ENCODE measurements around the gene XRRA1.
A peak's percentile ranks its signal among the peaks of the same experiment; 100 is the strongest.

XRRA1 gene

DNA sequence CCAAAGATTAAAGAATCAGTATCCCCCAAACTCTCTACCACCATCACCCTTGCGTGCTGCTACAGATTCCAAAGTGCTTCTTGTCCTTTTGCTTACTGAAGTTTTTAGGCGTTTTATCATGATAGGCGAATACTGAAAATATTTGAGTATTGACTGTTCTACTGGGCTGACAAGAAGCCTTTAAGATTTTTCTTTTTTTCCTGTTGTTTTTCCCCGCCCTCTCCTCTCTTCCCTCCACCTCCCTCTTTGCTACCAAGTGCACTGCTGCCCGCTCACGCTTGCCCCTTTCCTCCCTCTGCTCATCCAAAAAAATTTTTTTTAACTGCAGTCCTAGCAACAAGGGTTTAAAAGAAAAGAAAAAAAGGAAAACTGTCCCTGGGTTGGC lies 854 bp upstream of the XRRA1 start:
- peak; percentile 6 for DNase-seq

DNA sequence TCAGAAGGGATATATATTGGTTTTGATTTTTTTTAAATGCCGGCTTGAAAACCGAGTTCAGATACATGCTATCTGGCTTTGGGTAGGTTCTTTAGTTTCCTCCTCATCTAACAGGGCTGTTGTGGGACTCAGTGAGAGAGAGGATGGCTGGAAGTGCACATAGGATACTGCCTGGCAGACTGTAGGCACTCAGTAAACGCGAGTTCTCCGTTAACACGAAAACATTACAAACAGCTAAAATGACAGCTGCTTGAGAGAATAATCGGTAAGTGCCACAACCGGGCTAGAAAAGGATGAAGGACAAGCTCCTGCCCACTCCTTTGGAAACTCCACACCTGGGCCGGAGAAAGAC lies 369 bp downstream of the XRRA1 start:
- DNase-seq = peak; percentile 16

DNA sequence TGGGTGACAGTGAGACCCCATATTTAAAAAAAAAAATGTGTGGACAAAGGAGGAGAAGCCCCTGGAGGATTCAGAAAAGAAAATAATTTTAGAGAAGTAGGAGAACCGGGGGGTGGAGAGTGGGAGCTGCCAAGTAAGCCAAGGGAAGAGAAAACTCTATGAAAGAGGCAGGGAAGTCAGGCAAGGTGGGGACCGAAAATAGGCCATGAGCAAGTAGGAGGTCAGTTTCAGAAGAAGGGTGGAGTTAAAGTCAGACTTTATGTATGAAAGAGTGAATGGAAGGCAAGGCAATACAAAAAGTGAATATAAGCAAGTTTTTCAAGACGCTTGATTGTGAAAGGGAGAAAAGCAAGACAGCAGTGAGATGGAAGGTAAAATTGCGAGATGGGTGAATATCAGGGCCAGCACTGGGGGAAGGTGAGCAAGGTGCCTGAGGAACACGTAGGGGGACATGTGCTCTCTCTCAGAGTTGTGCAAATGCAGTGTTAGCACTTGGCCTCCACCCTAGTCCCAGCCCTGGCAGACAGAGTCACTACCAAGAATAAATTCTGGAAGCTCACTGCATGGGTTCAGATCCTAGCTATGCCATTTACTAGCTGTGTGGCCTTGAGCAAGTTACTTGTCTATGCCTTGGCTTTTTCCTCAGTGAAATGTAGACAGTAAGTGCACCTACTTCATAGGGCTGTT lies 6.7 kb downstream of the XRRA1 start:
- DNase-seq = no peak

DNA sequence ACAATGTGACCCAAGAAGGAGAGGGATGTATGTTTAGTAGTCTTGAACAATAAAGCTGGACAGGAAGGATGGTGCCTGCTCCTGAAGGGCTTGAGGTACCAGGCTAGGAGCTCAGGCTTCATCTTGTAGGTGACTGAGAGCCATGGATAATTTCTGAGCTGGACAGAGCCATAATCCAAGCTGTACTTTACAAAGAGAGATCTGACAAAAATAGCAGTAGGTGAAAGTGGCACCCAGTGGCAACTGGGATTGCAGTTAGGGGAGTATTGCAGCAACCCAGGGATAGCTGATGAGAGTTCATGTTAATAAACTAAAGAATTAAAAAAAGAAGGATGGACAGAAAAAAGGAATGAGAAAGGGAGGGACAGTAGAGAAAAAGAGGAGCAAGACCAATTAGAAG lies 7.4 kb downstream of the XRRA1 start:
- no peak for DNase-seq

GRCh38 chr11:74937696-74938475 lies 11.0 kb downstream of the XRRA1 start:
- no peak for DNase-seq

- no peak for DNase-seq
Measured at GRCh38 chr11:74936976-74937375, 11.9 kb downstream of the XRRA1 start.

- DNase-seq = no peak
Measured at GRCh38 chr11:74936087-74936486, 12.8 kb downstream of the XRRA1 start.

DNA sequence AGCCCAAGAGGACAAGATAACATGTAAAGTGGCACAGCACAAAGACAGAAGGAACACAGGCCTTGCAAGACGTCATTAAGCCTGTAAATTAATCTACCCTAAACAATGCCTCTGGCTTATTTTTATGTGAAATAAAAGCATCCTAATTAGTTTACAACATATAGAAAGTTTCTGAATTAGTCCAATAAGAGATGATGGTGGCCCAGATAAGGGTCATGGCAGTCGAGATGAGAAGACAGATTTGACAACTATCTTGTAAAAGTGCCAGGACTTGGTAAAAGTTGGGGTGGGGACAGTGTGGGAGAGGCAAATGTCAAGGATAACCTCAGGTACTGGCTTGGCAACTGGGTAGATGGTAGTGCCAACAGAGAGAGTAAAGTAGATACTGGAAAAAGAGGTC lies 13.6 kb downstream of the XRRA1 start:
- no peak for DNase-seq

DNA sequence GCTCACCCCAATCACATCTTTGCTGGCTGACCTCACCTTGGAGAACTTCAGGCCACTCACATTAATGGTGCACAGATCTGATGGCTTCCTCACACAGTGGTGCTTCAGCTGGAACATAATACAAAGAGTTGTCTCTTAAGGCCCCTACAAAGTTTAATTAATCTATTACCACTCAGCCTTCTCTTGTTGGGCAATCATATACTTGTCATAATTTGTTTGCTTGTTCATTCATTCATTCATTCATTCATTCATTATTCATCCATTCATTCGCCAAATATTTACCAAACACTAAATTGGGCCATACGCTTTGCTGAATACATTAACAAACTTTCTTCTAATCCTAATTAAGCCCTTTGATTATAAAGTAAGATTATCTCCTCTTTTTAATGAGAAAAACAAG lies 15.1 kb downstream of the XRRA1 start:
- no peak for DNase-seq

DNA sequence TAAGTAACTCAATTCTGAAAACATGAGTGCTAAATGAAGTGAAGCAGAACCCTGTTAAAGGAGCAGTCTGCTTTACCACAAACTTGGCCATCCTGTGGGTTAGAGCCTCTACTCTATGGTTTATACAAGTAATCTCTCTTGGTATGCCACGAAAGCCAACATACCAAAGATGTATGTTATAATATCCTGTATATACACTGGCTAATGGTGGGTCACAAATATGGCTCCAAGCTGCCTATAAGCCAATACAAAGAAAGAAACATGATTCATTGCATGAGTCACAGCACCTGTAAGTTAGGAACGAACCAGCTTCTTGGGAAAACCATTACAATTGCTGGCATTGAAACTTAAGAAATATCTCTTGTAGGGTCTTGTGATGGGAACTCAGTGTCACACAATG lies 16.1 kb downstream of the XRRA1 start:
- peak; percentile 50 for DNase-seq

DNA sequence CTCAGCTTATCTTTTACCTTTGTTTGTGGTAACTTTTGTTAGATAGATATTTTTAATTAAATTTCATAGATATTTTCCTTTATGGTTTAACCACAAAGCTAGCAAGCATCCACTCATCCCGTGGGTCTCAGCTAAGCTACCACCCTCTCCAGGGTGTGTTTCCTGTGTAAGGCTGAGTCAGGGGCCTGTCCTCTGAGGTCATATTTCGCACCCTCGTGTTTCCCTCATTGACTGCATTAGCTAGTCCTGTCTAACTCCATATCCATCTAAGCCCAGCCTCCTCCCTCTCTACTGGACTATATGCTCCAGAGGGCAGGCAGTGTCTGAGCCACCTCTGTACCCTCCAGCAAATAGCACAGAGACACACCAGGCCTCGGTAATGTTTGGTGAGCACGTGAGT lies 16.7 kb downstream of the XRRA1 start:
- DNase-seq = peak; percentile 48

DNA sequence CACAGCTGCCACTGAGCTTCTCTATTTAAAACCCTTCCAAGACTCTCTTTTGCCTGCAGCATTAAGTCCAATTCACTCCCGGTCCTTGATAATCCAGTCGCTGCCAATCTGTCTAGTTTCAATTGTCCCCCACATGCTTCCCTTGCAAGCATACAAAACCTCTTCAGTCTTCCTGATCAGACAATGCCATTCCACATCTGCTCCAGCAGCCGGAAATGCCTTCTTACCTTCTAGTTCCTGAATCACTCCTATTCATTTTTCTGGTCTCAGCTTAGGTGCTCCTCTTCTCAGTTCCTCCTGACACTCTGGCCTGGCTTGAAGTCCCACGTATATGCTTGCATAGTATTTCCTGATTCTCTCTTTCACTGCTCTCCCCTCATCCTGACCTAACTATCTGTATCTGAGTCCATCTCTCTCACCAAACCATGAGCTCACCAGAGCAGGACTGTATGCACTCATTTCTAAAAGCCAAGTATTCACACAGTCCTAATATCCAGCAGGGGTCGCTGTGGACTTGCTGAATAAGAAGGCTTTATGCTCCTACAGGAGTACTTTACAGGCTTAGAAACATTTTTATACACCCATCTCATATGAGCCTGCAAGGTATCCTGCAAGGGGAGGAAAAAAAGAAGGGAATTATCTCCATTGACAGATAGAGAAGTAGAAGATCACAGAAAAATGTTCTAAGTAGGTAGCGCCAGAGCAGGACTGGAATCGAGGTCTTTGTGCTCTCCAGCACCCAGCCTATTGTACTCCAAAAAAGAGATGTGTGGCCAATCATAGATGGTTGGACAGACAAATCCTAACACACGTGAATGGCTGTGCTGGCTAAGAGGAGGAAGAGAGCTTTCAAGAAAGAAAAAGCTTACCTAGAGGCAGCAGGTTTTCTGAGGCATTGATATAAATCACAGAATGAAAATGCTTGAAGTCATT lies 19.2 kb downstream of the XRRA1 start:
- peak; percentile 83 for DNase-seq

- DNase-seq = no peak
Measured at GRCh38 chr11:74927496-74927895, 21.4 kb downstream of the XRRA1 start.

DNA sequence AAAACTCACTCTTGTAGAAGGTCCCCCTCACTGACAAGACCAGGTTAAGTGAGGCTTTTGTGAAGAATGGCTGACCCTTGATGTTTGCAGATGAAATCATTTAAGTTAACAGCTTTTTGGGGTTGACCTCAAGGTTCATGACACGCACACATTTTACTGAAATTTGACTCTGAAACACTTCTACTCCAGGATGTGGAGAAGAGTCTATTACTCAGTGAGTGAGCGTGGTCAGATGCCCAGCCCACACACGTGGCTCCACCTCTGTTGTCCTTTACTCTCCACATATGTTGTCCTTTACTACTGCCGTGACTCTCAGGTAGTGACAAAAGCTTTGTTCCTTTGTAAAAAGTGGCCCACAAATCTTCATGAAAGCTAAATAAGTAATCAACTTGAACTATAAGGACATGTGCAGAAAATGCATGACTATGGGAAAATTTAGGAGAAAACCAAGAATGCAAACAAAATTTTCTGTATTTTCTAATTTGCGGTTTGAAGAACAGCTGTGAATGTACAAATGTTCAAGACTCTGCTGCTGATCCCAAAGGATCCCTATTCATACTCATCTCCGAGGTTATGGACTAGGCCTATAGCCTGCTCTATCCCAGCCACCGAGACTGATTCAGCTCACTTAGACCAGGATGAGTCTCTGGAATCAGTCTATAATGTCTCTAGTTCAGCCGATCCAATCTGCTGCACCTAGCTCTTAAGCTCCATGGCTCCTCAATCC lies 22.4 kb downstream of the XRRA1 start:
- DNase-seq = peak; percentile 67

GRCh38 chr11:74925281-74925680 lies 23.6 kb downstream of the XRRA1 start:
- DNase-seq = no peak

DNA sequence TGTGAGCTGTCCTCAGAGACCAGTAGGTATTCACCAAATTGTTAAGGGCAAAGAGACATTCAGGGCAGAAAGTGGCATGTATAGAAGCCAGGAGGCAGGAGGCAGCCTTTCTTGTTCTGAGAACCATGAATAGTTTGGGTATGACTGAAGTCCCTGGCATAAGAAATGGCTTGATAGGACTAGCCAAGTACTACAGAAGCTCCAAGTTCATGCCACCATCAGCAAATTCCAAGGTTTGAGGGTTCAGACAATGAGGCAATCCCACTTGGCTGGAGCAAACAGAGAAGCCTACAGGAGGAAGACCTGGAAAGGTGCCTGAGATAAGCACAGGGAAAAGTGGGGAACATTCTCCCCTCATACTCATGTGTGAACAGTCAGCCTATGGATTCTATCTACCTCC lies 25.8 kb downstream of the XRRA1 start:
- no peak for DNase-seq

- no peak for DNase-seq
Measured at GRCh38 chr11:74909812-74910211, 39.1 kb downstream of the XRRA1 start.

DNA sequence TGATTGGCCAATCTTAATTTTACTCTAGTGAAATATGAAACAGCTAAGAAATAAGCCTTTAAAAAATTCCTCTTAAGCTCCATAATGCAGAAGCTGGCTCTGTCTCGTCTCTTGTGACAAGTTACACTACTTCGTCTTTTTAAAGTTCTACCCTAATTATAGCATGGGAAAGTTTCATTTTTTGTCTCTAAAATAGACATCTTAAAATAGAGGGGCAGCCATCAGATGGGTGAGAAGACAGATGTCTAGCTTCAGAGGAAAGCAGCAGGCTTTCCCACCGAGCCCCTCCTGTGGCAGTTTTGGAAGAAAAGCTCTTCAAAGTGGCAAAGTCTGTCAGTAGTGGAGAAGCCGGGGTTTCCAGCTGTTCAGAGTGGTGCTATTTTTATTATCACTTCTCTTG lies 39.5 kb downstream of the XRRA1 start:
- no peak for DNase-seq

DNA sequence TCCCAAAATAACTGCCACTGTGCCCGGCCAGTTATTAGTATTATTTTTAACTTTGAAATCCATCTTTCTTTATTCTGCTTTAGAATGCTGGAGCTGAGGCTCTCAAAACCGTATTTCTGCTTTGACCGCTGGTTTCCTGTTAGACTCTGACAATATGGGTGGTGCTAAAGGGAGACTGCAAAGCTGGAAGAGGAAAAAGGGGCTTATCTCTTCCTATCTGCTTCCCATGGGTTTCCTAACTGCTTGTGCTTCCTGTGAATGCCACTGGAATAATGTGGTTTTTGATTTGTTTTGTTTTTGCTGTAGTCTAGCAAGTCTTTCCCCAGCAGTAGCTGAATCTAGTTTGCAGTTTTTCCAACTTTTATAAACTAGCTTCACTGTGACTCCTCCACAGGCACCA lies 43.6 kb downstream of the XRRA1 start:
- DNase-seq = no peak

DNA sequence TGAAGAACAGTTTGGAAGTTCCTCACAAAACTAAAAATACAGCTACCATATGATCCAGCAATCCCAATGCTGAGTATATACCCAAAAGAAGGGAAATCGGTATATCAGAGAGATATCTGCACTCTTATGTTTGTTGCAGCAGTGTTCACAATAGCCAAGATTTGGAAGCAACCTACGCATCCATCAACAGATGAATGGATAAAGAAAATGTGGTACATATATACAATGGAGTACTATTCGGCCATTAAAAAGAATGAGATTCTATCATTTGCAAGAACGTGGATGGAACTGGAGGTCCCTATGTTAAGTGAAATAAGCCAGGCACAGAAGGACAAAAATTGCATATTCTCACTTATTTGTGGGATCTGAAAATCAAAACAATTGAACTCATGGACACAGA lies 46.5 kb downstream of the XRRA1 start:
- DNase-seq = no peak

DNA sequence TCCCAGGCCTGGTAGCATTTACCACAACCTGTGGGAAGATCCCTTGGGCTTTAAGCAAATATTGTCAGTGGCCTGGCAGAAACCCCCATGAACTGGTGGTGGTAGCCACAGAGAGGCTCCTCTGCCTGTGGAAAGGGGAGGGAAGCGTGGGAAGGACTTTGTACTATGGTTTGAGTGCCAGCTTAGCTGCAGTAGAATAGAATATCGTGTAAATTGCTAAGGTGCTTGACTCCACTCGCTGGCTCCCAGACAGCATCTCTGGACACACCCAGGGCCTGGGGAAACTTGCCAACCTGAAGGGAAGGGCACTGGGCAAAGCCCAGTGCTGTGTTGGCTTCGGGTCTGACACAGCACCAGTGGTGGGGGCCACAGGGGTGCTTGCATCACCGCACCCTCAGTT lies 52.6 kb downstream of the XRRA1 start:
- DNase-seq = no peak

- no peak for DNase-seq
Measured at GRCh38 chr11:74895340-74896116, 53.4 kb downstream of the XRRA1 start.

All from activated CD4-positive, alpha-beta T cell treated with anti-CD3 and anti-CD28 coated beads, Interleukin-2, amount 50 U/mL, for 16 hours (primary cell).